HepG2 (cell line): ENCODE data around the gene KXD1. TPM values are rescaled to one million over a fixed set of nuclear protein-coding genes. Genes with fewer than 3 reads are reported as not detected.

Source experiments
- ATAD3A ChIP-seq: sonication (generic); formaldehyde crosslinking; IDR thresholded peaks from 2 replicates; pipeline ENCODE4 v1.4.0; 2020; ENCODE audit warnings: missing genetic modification reagents
- FOXC1 ChIP-seq: sonication (generic); formaldehyde crosslinking; IDR thresholded peaks from 2 replicates; pipeline ENCODE4 v1.8.0; 2022; ENCODE audit warnings: mild to moderate bottlenecking, missing genetic modification reagents, borderline replicate concordance
- IKZF4 ChIP-seq: sonication (generic); formaldehyde crosslinking; IDR thresholded peaks from 2 replicates; pipeline ENCODE4 v1.5.1; 2020; ENCODE audit warnings: borderline replicate concordance, mild to moderate bottlenecking, low read depth, missing genetic modification reagents; ENCODE audit errors: not compliant biosample characterization
- IRF2 ChIP-seq: IDR thresholded peaks from 2 replicates; pipeline ENCODE4 v1.6.1; 2018; ENCODE audit warnings: missing genetic modification reagents, missing compliant biosample characterization
- JDP2 ChIP-seq: sonication (generic); formaldehyde crosslinking; IDR thresholded peaks from 2 replicates; pipeline ENCODE4 v1.8.1; 2022; ENCODE audit warnings: missing genetic modification reagents, borderline replicate concordance
- KDM5B ChIP-seq: sonication (generic); formaldehyde crosslinking; IDR thresholded peaks from 2 replicates; pipeline ENCODE4 v1.4.0; 2020; ENCODE audit warnings: missing genetic modification reagents, mild to moderate bottlenecking, borderline replicate concordance
- NCOR1 ChIP-seq: fragments of 200-600 bp; sonication (generic); IDR thresholded peaks from 2 replicates; pipeline ENCODE4 v1.7.0; 2017; ENCODE audit warnings: antibody characterized with exemption, low read length, borderline replicate concordance
- NFKBIZ ChIP-seq: IDR thresholded peaks from 2 replicates; pipeline ENCODE4 v1.6.1; 2018; ENCODE audit warnings: missing genetic modification reagents, missing compliant biosample characterization
- NR2F6 ChIP-seq, 2 experiments: IDR thresholded peaks; 2 replicates each; pipeline ENCODE4 v1.6.1; 2016; ENCODE audit warnings: antibody characterized with exemption in 1 of 2, mild to moderate bottlenecking in 1 of 2
- POLR2A ChIP-seq, 2 experiments: IDR thresholded peaks; 2 replicates each; pipeline ENCODE4 v1.6.1; 2011; ENCODE audit warnings: low read depth in 2 of 2, low read length in 2 of 2, mild to moderate bottlenecking in 1 of 2, moderate library complexity in 1 of 2; ENCODE audit not compliant: insufficient read depth in 1 of 2
- SUZ12 ChIP-seq: fragments of 150-350 bp; IDR thresholded peaks from 2 replicates; pipeline ENCODE4 v1.6.1; 2014; ENCODE audit warnings: low read depth, low read length
- TP53 ChIP-seq: sonication (generic); formaldehyde crosslinking; conservative IDR thresholded peaks from 2 replicates; pipeline ENCODE4 v1.4.0; 2020; ENCODE audit warnings: missing genetic modification reagents
- YY1 ChIP-seq: IDR thresholded peaks from 2 replicates; pipeline ENCODE4 v1.6.1; 2011; ENCODE audit warnings: low read length, low read depth, moderate library complexity, mild to moderate bottlenecking; ENCODE audit not compliant: insufficient read depth, insufficient replicate concordance
- ZBTB1 ChIP-seq: sonication (generic); formaldehyde crosslinking; IDR thresholded peaks from 2 replicates; pipeline ENCODE4 v1.4.0; 2020; ENCODE audit warnings: missing genetic modification reagents, borderline replicate concordance
- ZNF12 ChIP-seq: sonication (generic); formaldehyde crosslinking; IDR thresholded peaks from 2 replicates; pipeline ENCODE4 v1.5.0; 2020; ENCODE audit warnings: missing genetic modification reagents
- ZNF678 ChIP-seq: sonication (generic); formaldehyde crosslinking; IDR thresholded peaks from 2 replicates; pipeline ENCODE4 v1.4.0; 2020; ENCODE audit warnings: mild to moderate bottlenecking, missing genetic modification reagents
- polyA plus RNA-seq, 8 experiments: library from polyadenylated mRNA; depleted of rRNA in 3 of 8; stranded (reverse) in 7 of 8; unstranded in 1 of 8; fragments of >200 nt; fragmentation: Illumina TruSeq in 4 of 8; extraction: Trizol in 4 of 8; gene quantifications; 2 replicates each; pipeline versions ENCODE4 v1.2.1 to v1.2.3, GENCODE V29; 2011 to 2016; ENCODE audit warnings: low read depth in 4 of 8, missing spikeins in 1 of 8, mixed read lengths in 1 of 8; ENCODE audit not compliant: insufficient read depth in 1 of 8
- total RNA-seq, 5 experiments: library from RNA; depleted of rRNA; stranded (reverse); fragments of >200 nt; fragmentation: Illumina TruSeq; extraction: Trizol; gene quantifications; 2 replicates each; pipeline ENCODE4 v1.2.3, GENCODE V29; 2016; ENCODE audit warnings: low read depth in 1 of 5
- TF ChIP-seq, protein P1 (sequence below), 2 experiments: sonication (generic) in 1 of 2; formaldehyde crosslinking in 1 of 2; IDR thresholded peaks; 2 replicates each; pipeline versions ENCODE4 v1.5.1 to v1.6.1; 2011 to 2020; ENCODE audit warnings: borderline replicate concordance in 1 of 2, low read depth in 1 of 2, low read length in 1 of 2, mild to moderate bottlenecking in 1 of 2, missing genetic modification reagents in 1 of 2, moderate library complexity in 1 of 2
- TF ChIP-seq, protein P2 (sequence below): sonication (generic); formaldehyde crosslinking; IDR thresholded peaks from one replicate; pipeline ENCODE4 v1.5.1; 2020; ENCODE audit warnings: mild to moderate bottlenecking, missing genetic modification reagents; ENCODE audit errors: not compliant biosample characterization
- TF ChIP-seq, protein P3 (sequence below): sonication (generic); formaldehyde crosslinking; IDR thresholded peaks from 2 replicates; pipeline ENCODE4 v1.4.0; 2020; ENCODE audit warnings: mild to moderate bottlenecking, missing genetic modification reagents
- TF ChIP-seq, protein P4 (sequence below): IDR thresholded peaks from 2 replicates; pipeline ENCODE4 v1.6.1; 2016; ENCODE audit warnings: low read depth, borderline replicate concordance

KXD1 gene
- total and polyA plus RNA-seq, 2 of the 13 experiments (the other 11 are each of a cell fraction or from before 2014, with no cell fraction given) = 44.6 to 143 TPM

DNA sequence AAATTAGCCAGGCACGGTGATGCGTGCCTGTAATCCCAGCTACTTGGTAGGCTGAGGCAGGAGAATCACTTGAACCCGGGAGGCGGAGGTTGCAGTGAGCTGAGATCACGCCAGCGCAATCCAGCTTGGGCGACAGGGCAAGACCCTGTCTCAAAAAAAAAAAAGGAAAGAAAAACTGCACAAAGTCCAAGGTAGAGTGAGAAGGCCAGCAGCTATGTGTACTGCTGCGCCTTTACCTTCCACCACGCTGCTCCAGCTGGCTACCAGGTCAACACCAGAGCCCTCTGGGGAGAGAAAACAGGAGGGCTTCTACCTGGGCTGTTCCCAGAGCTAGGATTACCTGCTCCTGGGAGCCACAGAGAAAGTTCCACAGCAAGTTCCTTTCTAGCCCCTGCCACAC, 39.0 kb upstream of the KXD1 start (continued):
- TF ChIP-seq NCOR1 (peak; percentile 67; the same call in 1 of the 2 replicates), SUZ12 (no peak), NR2F6 (IDR thresholded peaks at IDR 0.05) (peak; percentile 60), NR2F6 (CRISPR knock-in tag; IDR thresholded peaks at IDR 0.05) (peak; percentile 82), IKZF4 (no peak), NFKBIZ (no peak), JDP2 (no peak), FOXC1 (CRISPR knock-in tag) (no peak), IRF2 (peak; percentile 34; the same call in 1 of the 2 replicates), ZBTB1 (no peak), POLR2A (IDR thresholded peaks at IDR 0.05; ENCODE audit: insufficient read depth in 1 of 2, low read depth in 2 of 2, low read length in 2 of 2) (0 out of 4 replicates have a peak, but pooled peaks of 1 of the 2 experiments have one; percentile 20), TP53 (CRISPR knock-in tag) (0 out of 2 replicates have a peak, but pooled peaks have one; percentile 29), ATAD3A (CRISPR knock-in tag) (no peak), ZNF12 (CRISPR knock-in tag) (no peak), KDM5B (no peak), YY1 (no peak), ZNF678 (CRISPR knock-in tag) (no peak)
- TF ChIP-seq, protein P1, sequence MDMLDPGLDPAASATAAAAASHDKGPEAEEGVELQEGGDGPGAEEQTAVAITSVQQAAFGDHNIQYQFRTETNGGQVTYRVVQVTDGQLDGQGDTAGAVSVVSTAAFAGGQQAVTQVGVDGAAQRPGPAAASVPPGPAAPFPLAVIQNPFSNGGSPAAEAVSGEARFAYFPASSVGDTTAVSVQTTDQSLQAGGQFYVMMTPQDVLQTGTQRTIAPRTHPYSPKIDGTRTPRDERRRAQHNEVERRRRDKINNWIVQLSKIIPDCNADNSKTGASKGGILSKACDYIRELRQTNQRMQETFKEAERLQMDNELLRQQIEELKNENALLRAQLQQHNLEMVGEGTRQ (IDR thresholded peaks at IDR 0.05; ENCODE audit: low read depth, low read length) = no peak
- TF ChIP-seq, protein P1 (CRISPR knock-in tag; IDR thresholded peaks at IDR 0.05; ENCODE audit: borderline replicate concordance) = no peak
- TF ChIP-seq, protein P2, sequence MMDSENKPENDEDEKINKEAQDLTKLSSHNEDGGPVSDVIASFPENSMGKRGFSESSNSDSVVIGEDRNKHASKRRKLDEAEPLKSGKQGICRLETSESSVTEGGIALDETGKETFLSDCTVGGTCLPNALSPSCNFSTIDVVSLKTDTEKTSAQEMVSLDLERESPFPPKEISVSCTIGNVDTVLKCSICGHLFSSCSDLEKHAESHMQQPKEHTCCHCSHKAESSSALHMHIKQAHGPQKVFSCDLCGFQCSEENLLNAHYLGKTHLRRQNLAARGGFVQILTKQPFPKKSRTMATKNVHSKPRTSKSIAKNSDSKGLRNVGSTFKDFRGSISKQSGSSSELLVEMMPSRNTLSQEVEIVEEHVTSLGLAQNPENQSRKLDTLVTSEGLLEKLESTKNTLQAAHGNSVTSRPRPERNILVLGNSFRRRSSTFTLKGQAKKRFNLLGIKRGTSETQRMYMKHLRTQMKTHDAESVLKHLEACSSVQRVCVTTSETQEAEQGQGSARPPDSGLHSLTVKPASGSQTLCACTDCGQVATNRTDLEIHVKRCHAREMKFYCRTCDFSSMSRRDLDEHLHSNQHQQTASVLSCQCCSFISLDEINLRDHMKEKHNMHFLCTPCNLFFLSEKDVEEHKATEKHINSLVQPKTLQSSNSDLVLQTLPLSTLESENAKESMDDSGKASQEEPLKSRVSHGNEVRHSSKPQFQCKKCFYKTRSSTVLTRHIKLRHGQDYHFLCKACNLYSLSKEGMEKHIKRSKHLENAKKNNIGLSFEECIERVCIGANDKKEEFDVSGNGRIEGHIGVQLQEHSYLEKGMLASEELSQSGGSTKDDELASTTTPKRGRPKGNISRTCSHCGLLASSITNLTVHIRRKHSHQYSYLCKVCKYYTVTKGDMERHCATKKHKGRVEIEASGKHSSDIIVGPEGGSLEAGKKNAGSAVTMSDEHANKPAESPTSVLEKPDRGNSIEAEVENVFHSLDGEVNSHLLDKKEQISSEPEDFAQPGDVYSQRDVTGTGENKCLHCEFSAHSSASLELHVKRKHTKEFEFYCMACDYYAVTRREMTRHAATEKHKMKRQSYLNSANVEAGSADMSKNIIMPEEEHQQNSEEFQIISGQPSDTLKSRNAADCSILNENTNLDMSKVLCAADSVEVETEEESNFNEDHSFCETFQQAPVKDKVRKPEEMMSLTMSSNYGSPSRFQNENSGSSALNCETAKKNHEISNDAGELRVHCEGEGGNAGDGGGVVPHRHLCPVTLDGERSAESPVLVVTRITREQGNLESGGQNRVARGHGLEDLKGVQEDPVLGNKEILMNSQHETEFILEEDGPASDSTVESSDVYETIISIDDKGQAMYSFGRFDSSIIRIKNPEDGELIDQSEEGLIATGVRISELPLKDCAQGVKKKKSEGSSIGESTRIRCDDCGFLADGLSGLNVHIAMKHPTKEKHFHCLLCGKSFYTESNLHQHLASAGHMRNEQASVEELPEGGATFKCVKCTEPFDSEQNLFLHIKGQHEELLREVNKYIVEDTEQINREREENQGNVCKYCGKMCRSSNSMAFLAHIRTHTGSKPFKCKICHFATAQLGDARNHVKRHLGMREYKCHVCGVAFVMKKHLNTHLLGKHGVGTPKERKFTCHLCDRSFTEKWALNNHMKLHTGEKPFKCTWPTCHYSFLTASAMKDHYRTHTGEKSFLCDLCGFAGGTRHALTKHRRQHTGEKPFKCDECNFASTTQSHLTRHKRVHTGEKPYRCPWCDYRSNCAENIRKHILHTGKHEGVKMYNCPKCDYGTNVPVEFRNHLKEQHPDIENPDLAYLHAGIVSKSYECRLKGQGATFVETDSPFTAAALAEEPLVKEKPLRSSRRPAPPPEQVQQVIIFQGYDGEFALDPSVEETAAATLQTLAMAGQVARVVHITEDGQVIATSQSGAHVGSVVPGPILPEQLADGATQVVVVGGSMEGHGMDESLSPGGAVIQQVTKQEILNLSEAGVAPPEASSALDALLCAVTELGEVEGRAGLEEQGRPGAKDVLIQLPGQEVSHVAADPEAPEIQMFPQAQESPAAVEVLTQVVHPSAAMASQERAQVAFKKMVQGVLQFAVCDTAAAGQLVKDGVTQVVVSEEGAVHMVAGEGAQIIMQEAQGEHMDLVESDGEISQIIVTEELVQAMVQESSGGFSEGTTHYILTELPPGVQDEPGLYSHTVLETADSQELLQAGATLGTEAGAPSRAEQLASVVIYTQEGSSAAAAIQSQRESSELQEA (CRISPR knock-in tag) = no peak
- TF ChIP-seq, protein P3, sequence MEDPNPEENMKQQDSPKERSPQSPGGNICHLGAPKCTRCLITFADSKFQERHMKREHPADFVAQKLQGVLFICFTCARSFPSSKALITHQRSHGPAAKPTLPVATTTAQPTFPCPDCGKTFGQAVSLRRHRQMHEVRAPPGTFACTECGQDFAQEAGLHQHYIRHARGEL (CRISPR knock-in tag) = no peak
- TF ChIP-seq, protein P4, sequence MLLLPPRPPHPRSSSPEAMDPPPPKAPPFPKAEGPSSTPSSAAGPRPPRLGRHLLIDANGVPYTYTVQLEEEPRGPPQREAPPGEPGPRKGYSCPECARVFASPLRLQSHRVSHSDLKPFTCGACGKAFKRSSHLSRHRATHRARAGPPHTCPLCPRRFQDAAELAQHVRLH (CRISPR knock-in tag) = peak; percentile 51; the same call in 1 of the 2 replicates
